IMR-90 (cell line): Measurements from ENCODE around the gene DCAF12L1. TPM values are rescaled to one million over a fixed set of nuclear protein-coding genes. Genes with fewer than 3 reads are reported as not detected.

Experiments used
- microRNA-seq, 2 experiments: library from miRNA; stranded (forward) in 1 of 2; unstranded in 1 of 2; fragments of 10-50 nt in 1 of 2; fragments of <30 nt in 1 of 2; gene quantifications in 1 of 2; microRNA quantifications in 1 of 2; one replicate each; pipeline versions ENCODE3 to v1.1.0; 2013 to 2020; ENCODE audit not compliant: insufficient read depth in 1 of 2, insufficient read length in 1 of 2, unreplicated experiment in 1 of 2
- polyA plus RNA-seq, 3 experiments: library from polyadenylated mRNA; depleted of rRNA; stranded (reverse); fragments of >200 nt; gene quantifications; 2 replicates each; pipeline ENCODE4 v1.2.3, GENCODE V29; 2012; ENCODE audit warnings: low replicate concordance in 1 of 3
- small RNA-seq, 5 experiments: library from RNA; depleted of rRNA; stranded (forward); fragments of <200 nt; gene quantifications; one replicate each; pipeline ENCODE3, GENCODE V24; 2012
- total RNA-seq: library from RNA; depleted of rRNA; stranded (reverse); fragments of >200 nt; gene quantifications from 2 replicates; pipeline ENCODE4 v1.2.3, GENCODE V29; 2012

DCAF12L1 gene
- total and polyA plus RNA-seq, 2 of the 4 experiments (the other 2 are of a cell fraction) = not detected

Small RNA genes lying within 50 kb of the gene (microRNA-seq; reads per million reads assigned to microRNA genes)
- gene Z69908.1 (ENCODE audit: insufficient read depth, insufficient read length) = not detected

Small RNA genes lying within 50 kb of the gene (small RNA-seq; reads per million reads assigned to genes)
- 0 reads per million in 5 experiments for gene Z69908.1
